PC-3 (cell line): ENCODE measurements around the gene CD200R1.

Source experiments
- EZH2 ChIP-seq: fragments of 300-600 bp; sonication (generic); IDR thresholded peaks from one replicate; pipeline ENCODE4 v1.6.1; 2017; ENCODE audit warnings: antibody characterized with exemption, mild to moderate bottlenecking, low read length; ENCODE audit not compliant: unreplicated experiment
- TF ChIP-seq, protein P1 (sequence below): fragments of 300-600 bp; sonication (generic); conservative IDR thresholded peaks from 2 replicates; pipeline ENCODE4 v1.5.1; 2017; ENCODE audit warnings: antibody characterized with exemption, low read depth, mild to moderate bottlenecking, low read length

DNA sequence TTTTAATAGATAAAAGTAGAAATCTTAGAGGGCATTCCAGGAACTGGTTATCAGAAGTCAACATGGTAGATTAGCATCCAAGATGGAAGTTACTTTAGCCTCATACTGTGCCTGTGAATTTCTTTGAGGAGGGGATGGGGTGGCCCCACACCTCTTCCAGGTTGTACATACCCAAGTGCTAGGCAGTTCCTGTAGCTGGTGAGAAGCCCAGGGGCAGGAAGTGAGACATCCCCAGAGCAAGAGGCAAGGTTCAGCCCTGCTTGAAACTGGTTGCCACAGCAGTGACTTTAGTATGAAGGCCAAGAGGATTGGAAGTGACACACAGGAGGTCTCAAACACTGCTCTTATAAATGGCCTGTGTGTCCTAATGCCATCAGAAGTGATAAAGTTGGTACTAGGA lies 27.8 kb upstream of the CD200R1 start:
- TF ChIP-seq, protein P1, sequence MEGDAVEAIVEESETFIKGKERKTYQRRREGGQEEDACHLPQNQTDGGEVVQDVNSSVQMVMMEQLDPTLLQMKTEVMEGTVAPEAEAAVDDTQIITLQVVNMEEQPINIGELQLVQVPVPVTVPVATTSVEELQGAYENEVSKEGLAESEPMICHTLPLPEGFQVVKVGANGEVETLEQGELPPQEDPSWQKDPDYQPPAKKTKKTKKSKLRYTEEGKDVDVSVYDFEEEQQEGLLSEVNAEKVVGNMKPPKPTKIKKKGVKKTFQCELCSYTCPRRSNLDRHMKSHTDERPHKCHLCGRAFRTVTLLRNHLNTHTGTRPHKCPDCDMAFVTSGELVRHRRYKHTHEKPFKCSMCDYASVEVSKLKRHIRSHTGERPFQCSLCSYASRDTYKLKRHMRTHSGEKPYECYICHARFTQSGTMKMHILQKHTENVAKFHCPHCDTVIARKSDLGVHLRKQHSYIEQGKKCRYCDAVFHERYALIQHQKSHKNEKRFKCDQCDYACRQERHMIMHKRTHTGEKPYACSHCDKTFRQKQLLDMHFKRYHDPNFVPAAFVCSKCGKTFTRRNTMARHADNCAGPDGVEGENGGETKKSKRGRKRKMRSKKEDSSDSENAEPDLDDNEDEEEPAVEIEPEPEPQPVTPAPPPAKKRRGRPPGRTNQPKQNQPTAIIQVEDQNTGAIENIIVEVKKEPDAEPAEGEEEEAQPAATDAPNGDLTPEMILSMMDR = no peak
- no peak for TF ChIP-seq EZH2
